Iris pigment epithelial cell (primary cell): ENCODE results near the gene TMEM18.
"Not testable (repeated sequence)": the region's sequence is repeated elsewhere in the genome, so short reads cannot be mapped to it uniquely, and the experiment has no call there.

Experiments used
- DNase-seq: peaks from one replicate; pipeline ENCODE4 v3.0.0-alpha.2; 2011; ENCODE audit warnings: low read depth

TMEM18 gene

GRCh38 chr2:677056-677958 is at the start of gene TMEM18:
Gene TMEM18 (minus strand): TSS chr2:677406. CDS start chr2:677345, 61 bp downstream.
- peak; percentile 98 for DNase-seq

GRCh38 chr2:726169-726568 is 49.0 kb upstream of the TMEM18 start:
- no peak for DNase-seq

- DNase-seq, result no peak
Observed at GRCh38 chr2:725468-725867, 48.3 kb upstream of the TMEM18 start.

- DNase-seq, result no peak
Observed at GRCh38 chr2:723761-724160, 46.6 kb upstream of the TMEM18 start.

DNA sequence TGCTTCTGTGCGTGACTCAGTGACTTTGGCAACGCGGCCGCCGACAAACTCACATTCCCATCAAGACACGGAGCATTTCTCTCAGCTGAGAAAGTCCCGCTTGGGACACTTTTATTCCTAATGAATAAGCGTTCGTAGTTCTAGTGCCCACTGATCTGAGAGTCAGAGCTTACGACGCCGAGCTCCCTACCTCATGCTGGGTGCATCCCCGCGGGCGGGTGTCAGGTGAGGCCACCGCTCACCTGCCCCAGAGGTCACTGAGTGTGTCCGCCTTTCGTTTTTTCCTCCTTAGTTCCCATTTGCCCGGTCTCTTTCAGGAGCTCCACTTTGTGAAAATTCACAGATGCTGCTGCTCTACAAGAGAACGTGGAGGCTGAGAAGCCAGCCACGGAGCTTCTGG is 43.6 kb upstream of the TMEM18 start:
- DNase-seq, result no peak

DNA sequence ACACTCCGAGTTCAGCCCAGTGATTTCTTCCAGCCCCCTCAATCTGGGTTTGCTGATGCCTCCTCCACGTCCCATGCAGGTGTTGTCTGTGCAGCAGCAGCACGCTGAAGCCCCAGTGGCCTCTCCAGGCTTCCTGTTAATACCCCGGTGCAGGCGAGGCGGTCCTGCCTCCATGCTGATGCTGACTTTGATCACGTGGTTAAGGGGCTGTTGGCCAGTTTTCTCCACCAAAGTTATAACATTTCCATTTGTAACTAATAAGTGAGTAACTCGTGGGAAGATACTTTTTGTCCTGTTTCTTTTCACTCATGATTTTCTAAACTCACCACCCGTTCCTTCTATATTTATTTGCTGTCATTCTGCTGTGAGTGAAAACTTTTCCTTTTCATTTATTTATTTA is 42.5 kb upstream of the TMEM18 start:
- DNase-seq, result no peak

DNA sequence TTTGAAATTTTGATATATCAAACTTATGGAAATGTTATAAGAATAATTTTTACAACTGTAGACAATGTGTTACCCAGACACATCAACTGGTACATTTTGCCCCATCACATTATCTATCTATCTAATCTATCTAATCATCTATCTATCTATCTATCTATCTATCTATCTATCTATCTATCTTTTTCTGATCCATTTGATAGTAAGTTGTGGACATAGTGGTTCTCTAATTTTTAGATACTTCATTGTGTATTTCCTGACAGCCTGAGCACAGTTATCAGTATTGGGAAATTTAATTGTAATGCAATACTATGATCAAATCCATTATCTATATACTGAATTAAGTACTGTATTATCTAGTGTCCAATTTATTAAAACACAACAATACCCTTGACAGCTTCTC is 42.0 kb upstream of the TMEM18 start:
- DNase-seq, result no peak

GRCh38 chr2:717661-718060 is 40.5 kb upstream of the TMEM18 start:
- DNase-seq, result no peak

GRCh38 chr2:715854-716560 is 38.8 kb upstream of the TMEM18 start:
- DNase-seq, result peak; percentile 9

- no peak for DNase-seq
Observed at GRCh38 chr2:715038-715437, 37.8 kb upstream of the TMEM18 start.

GRCh38 chr2:714005-714741 is 37.0 kb upstream of the TMEM18 start:
- DNase-seq, result peak; percentile 50

GRCh38 chr2:710867-711665 is 33.9 kb upstream of the TMEM18 start:
- no peak for DNase-seq

GRCh38 chr2:709138-709765 is 32.0 kb upstream of the TMEM18 start:
- DNase-seq, result no peak

DNA sequence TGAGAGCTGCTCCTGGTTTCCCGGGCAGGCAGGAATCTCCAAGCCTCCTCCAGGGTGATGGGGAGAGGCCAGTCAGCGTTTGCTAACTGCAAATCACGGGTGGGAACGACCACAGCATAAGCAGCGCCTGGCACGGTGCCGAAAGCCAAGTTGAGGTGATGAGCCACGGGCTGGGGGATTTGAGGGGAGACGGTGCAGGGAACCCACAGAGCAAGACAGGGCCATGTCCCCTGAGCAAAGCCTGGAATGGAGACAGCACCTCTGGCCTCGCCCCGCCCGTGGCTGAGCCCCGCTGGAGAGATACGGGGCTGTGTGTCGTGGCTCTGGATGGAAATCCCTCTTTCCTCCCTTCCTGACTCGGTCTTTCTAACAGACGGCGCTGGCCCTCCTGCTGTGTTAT is 31.5 kb upstream of the TMEM18 start:
- DNase-seq, result no peak

DNA sequence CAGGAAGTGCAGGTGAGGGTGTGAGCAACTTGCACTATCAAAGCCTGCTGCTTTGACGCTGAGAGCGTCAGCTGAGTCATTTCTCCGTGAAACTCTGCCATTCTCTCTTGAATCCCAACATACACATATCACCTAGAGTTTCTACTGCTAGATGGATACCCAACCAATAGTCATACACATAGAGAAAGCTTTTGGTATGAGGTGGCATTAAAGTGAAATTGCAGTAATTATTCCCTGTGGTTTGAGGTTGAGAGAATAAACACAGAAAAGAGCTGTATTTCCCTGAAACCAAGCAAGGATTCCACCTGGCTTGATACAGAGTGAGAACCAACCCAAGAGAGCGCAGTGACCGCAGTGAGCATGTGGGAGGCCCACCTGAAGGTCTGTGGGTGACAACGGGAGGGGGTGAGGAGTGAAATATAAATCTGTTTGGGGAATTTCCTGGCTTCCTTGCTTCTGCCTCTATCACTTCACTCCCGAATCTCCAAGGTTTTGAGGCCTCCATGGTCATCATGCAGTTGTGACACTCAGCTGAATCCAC is 28.8 kb upstream of the TMEM18 start:
- DNase-seq, result no peak

DNA sequence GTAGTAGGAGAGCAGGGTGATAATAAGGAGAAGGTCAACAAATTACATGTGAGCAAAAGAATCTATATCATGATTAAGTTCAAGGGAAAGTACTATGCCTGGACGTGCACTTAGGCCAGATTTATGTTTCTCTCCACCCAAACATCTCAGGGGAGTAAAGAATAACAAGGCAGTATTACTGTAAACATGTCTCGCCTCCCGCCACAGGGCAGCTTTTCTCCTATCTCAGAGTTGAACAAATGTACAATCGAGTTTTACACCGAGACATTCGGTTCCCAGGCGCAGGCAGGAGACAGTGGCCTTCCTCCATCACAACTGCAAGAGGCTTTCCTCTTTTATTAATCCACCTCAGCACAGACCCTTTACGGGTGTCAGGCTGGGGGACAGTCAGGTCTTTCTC is 25.6 kb upstream of the TMEM18 start:
- DNase-seq, result not testable (repeated sequence)

- no peak for DNase-seq
Observed at GRCh38 chr2:696999-697627, 19.9 kb upstream of the TMEM18 start.

DNA sequence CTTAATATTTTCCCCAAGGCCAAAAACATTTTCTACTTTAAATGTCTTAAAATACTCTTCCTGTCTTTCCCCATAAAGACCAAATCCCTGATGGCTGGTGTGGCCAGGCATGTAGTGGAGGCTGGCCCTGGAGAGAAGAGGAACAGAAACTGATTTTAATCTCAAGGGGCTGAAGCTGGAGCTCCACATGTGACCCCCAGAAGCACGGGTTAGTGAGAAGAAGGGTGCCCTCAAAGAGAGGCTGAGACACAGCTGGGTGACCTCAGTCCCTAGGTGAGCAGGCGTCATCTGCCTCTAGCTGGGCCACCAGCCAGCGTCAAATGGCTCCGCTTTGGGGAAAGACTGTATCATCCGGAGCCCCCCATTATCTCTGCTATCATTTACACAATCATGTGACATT is 19.3 kb upstream of the TMEM18 start:
- no peak for DNase-seq

DNA sequence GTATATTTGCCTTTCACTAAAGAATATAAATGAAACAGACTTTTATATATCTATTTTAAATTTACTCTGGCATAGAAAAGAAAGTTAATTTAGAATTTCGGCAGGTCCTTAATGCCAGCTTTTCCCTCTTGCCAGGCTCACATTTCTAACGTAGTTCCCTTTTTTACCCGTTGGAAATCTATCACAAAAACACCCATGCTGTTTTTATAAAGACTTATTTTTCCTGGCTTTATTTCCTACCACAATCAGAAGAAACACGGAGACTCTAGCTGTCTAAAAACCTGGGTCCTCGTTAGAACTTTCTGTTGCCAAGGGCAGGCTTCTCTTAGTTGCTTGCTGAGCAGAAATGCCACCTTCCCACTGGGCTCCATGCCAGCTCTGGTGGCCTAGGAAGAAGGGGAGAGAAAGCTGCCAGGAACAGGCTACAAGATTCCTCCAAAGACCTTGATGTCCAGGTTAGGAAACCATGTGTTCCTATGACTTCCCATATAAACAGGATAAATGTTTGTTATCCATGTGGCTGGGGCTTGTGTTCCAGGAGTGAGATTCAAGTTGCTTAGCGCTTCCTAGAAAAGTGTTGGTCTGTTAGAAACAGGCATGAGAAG is 17.8 kb upstream of the TMEM18 start:
- no peak for DNase-seq

DNA sequence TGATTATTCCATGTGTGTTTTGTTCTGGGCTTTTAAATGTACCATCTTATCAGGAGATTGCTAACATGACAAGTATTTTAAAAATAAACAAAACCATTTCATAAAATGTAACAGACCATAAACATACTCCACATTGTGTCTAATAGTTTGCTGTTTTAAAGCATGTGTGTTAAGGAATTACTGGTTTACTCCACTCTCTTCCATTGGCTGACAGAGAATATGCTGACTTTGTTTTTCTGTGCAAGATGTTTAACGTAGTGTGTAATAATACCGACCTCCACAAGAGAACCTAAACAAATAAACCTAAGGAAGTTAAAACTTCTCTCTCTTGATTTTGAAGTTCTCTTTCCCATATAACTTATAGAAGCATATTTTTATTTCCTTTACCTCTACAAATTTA is 17.0 kb upstream of the TMEM18 start:
- peak; percentile 65 for DNase-seq
